WTC11 (cell line): ENCODE data around the gene CYP20A1. TPM values are rescaled to one million over a fixed set of nuclear protein-coding genes. Genes with fewer than 3 reads are reported as not detected.
"Not testable (repeated sequence)": the region's sequence is repeated elsewhere in the genome, so short reads cannot be mapped to it uniquely, and the experiment has no call there.

Source experiments
- ATAC-seq: fragments of 200-7000 bp; cut with Tn5 transposase; 2 replicates; pipeline ENCODE4 v1.10.0; 2021; ENCODE audit warnings: mild to moderate bottlenecking, moderate library complexity
- CTCF ChIA-PET: fragments of 300-600 bp; sonication (Branson Sonifier 250); formaldehyde crosslinking; loops from one replicate; lab custom pipeline; 2021; ENCODE audit warnings: antibody characterized with exemption; lab: Charles Lee
- POLR2A ChIA-PET: fragments of 350-600 bp; sonication (Branson Sonifier 250); formaldehyde crosslinking; loops from one replicate; lab custom pipeline; 2021; ENCODE audit warnings: antibody characterized with exemption; lab: Charles Lee
- DNase-seq: peaks from one replicate; pipeline ENCODE4 v3.0.0; 2021; ENCODE audit warnings: low spot score
- H3K27ac Mint-ChIP-seq: 2 replicates; pipeline ENCODE4 v1.8.0; 2021; ENCODE audit warnings: mixed read lengths
- H3K27me3 Mint-ChIP-seq: 2 replicates; pipeline ENCODE4 v1.8.0; 2021; ENCODE audit warnings: low read depth, mild to moderate bottlenecking, moderate library complexity, mixed read lengths
- H3K36me3 Mint-ChIP-seq: 2 replicates; pipeline ENCODE4 v1.8.0; 2021; ENCODE audit warnings: mixed read lengths
- H3K4me1 Mint-ChIP-seq: 2 replicates; pipeline ENCODE4 v1.8.0; 2022; ENCODE audit warnings: mixed read lengths
- H3K4me3 Mint-ChIP-seq: 2 replicates; pipeline ENCODE4 v1.8.0; 2021; ENCODE audit warnings: mild to moderate bottlenecking, moderate library complexity, mixed read lengths
- H3K9me3 Mint-ChIP-seq: 2 replicates; pipeline ENCODE4 v1.8.0; 2021; ENCODE audit warnings: mixed read lengths
- CTCF ChIP-seq: fragments of 200-600 bp; IDR thresholded peaks from 2 replicates; pipeline ENCODE4 v1.8.0; 2022; ENCODE audit warnings: antibody characterized with exemption
- E2F4 ChIP-seq: sonication (generic); formaldehyde crosslinking; IDR thresholded peaks from 2 replicates; pipeline ENCODE4 v1.8.1; 2022; ENCODE audit warnings: low read depth, mild to moderate bottlenecking, moderate library complexity, missing genetic modification reagents, borderline replicate concordance
- ELF4 ChIP-seq: sonication (generic); formaldehyde crosslinking; IDR thresholded peaks from 2 replicates; pipeline ENCODE4 v1.8.1; 2022; ENCODE audit warnings: low read depth, mild to moderate bottlenecking, moderate library complexity, missing genetic modification reagents
- ERG ChIP-seq: fragments of 250-450 bp; sonication (Bioruptor Pico); IDR thresholded peaks from 2 replicates; pipeline ENCODE4 v1.8.0; 2021; ENCODE audit warnings: mild to moderate bottlenecking
- JUN ChIP-seq: sonication (generic); formaldehyde crosslinking; IDR thresholded peaks from 2 replicates; pipeline ENCODE4 v1.8.0; 2023; ENCODE audit warnings: mild to moderate bottlenecking, missing genetic modification reagents
- KAT7 ChIP-seq: sonication (generic); formaldehyde crosslinking; IDR thresholded peaks from 2 replicates; pipeline ENCODE4 v1.8.1; 2023; ENCODE audit warnings: missing genetic modification reagents, mild to moderate bottlenecking, borderline replicate concordance
- MXD4 ChIP-seq: fragments of 250-450 bp; sonication (Bioruptor Pico); IDR thresholded peaks from 2 replicates; pipeline ENCODE4 v1.8.0; 2021; ENCODE audit warnings: mild to moderate bottlenecking, moderate library complexity, borderline replicate concordance
- NFATC4 ChIP-seq: fragments of 250-450 bp; sonication (Bioruptor Pico); IDR thresholded peaks from 2 replicates; pipeline ENCODE4 v1.9.0; 2021; ENCODE audit warnings: mild to moderate bottlenecking
- RELA ChIP-seq: sonication (generic); formaldehyde crosslinking; IDR thresholded peaks from 2 replicates; pipeline ENCODE4 v1.8.1; 2022; ENCODE audit warnings: missing genetic modification reagents, mild to moderate bottlenecking, borderline replicate concordance
- SOX15 ChIP-seq: fragments of 250-450 bp; sonication (Bioruptor Pico); IDR thresholded peaks from 2 replicates; pipeline ENCODE4 v1.9.0; 2021; ENCODE audit warnings: mild to moderate bottlenecking
- USF1 ChIP-seq: sonication (generic); formaldehyde crosslinking; IDR thresholded peaks from 2 replicates; pipeline ENCODE4 v1.8.0; 2022; ENCODE audit warnings: mild to moderate bottlenecking, missing genetic modification reagents
- ZMAT4 ChIP-seq: fragments of 250-450 bp; sonication (Bioruptor Pico); IDR thresholded peaks from 2 replicates; pipeline ENCODE4 v1.9.0; 2021; ENCODE audit warnings: mild to moderate bottlenecking
- ZNF232 ChIP-seq: sonication (generic); formaldehyde crosslinking; IDR thresholded peaks from 2 replicates; pipeline ENCODE4 v1.8.0; 2022; ENCODE audit warnings: mild to moderate bottlenecking, missing genetic modification reagents
- total RNA-seq: library from RNA; stranded (reverse); gene quantifications from 3 replicates; pipeline ENCODE4 v1.2.3, GENCODE V29; 2021
- TF ChIP-seq, protein P1 (sequence below): sonication (generic); formaldehyde crosslinking; IDR thresholded peaks from 2 replicates; pipeline ENCODE4 v1.8.0; 2023; ENCODE audit warnings: missing genetic modification reagents, mild to moderate bottlenecking, borderline replicate concordance

The CYP20A1 gene
- total RNA-seq, 1 experiment from 2014 or later: 13.5 TPM

- Mint-ChIP-seq H3K4me1 (peaks cover 2% of the 10 kb centered on the region; the same call in 1 of the 2 replicates), H3K9me3 (peaks cover 14% of the 10 kb centered on the region)
- TF ChIP-seq CTCF: peak; percentile 84
- no peak for TF ChIP-seq KAT7 (CRISPR knock-in tag)
- TF ChIP-seq, all 79 proteins: peak for 1
- Mint-ChIP-seq H3K27me3 (no peaks in the 10 kb centered on the region), H3K27ac (no peak overlapping the region), H3K4me3 (no peak overlapping the region), H3K36me3 (peaks cover 7% of the 10 kb centered on the region; the same call in 1 of the 2 replicates)
- DNase-seq (peak; percentile 23), ATAC-seq (peak; percentile 88)
- ChIA-PET POLR2A (no interaction called here), CTCF (interaction anchor here (0.5 to 2.3 kb wide), 6 partner anchors 13 to 590 kb away, joined by 3 to 14 read pairs (median 4); partner anchors contain the start of gene CYP20A1)
Measured at GRCh38 chr2:203225423-203226039, 13.3 kb upstream of the CYP20A1 start.

DNA sequence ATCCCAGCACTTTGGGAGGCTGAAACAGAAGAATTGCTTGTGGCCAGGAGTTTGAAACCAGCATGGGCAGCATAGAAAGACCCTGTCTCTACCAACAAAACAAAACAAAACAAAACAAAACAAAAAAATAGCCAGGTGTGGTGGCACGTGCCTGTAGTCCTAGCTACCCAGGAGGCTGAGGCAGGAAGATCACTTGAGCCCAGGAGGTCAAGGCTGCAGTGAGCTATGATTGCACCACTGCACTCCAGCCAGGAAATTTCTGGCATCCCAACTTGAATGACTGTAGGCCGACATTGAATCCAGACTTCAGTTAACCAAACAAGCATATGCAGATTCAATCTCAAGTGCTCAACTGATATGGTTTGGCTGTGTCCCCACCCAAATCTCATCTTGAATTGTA is 9.1 kb upstream of the CYP20A1 start:
- H3K4me1 Mint-ChIP-seq, DNase-seq, ATAC-seq, H3K36me3 Mint-ChIP-seq, POLR2A ChIA-PET, H3K27me3 Mint-ChIP-seq, H3K27ac Mint-ChIP-seq, H3K4me3 Mint-ChIP-seq, CTCF ChIA-PET: not testable (repeated sequence)
- peaks cover 24% of the 10 kb centered on the region for H3K9me3 Mint-ChIP-seq

DNA sequence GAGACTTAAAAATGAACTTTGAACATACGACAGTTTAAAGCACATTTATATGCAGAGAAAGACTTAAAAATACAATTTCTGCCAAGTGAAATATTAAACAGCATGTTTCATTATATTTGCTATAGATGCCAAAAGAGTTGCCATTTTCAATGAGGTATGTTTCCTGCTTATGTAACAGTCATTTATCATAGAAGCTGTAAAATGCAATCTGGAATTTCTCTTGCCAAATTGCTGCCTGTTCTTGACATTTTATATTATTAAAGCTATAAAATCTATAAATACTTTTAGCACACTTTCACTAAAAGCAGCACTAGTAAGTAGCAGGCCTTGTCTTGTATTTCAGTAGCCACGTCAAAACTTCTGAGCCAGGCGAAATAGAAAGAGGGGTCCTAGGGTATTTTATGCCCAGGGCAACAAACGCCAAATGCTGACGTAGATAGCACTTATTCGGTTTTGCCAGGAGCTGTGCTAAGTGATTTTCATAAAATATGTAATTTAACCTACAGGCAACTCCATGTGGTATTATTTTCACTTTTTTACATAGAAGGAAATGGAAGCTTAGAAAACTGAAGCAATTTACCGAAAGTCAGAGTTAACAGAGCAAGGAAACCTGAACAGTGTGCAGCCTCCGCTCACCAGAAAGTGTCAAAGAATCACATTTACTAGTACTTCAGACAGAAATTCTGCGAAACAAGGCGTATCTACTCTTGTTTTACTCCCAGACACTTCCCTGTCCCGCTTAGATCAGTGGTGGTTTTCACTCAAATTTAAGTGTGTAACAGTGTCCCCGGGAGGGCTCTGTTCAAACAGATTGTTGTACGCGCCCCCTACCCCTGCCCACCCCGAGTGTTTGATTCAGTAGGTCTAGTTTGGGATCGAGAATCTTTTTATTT is 1.2 kb upstream of the CYP20A1 start:
- POLR2A ChIA-PET: interaction anchor here (0.6 kb wide), 1 partner anchor 444 kb away, joined by 3 read pairs; no protein-coding TSS in a partner anchor
- H3K4me3 Mint-ChIP-seq: peak overlapping the region; percentile 96
- peaks cover 9% of the 10 kb centered on the region for H3K4me1 Mint-ChIP-seq
- DNase-seq (no peak), ATAC-seq (no peak)
- no peaks in the 10 kb centered on the region for H3K27me3 Mint-ChIP-seq
- TF ChIP-seq USF1 (CRISPR knock-in tag): no peak
- no peak for TF ChIP-seq ZMAT4 (CRISPR knock-in tag)
- TF ChIP-seq NFATC4 (CRISPR knock-in tag): no peak
- TF ChIP-seq ERG (CRISPR knock-in tag): no peak
- TF ChIP-seq ELF4 (CRISPR knock-in tag): no peak
- TF ChIP-seq, protein P1, sequence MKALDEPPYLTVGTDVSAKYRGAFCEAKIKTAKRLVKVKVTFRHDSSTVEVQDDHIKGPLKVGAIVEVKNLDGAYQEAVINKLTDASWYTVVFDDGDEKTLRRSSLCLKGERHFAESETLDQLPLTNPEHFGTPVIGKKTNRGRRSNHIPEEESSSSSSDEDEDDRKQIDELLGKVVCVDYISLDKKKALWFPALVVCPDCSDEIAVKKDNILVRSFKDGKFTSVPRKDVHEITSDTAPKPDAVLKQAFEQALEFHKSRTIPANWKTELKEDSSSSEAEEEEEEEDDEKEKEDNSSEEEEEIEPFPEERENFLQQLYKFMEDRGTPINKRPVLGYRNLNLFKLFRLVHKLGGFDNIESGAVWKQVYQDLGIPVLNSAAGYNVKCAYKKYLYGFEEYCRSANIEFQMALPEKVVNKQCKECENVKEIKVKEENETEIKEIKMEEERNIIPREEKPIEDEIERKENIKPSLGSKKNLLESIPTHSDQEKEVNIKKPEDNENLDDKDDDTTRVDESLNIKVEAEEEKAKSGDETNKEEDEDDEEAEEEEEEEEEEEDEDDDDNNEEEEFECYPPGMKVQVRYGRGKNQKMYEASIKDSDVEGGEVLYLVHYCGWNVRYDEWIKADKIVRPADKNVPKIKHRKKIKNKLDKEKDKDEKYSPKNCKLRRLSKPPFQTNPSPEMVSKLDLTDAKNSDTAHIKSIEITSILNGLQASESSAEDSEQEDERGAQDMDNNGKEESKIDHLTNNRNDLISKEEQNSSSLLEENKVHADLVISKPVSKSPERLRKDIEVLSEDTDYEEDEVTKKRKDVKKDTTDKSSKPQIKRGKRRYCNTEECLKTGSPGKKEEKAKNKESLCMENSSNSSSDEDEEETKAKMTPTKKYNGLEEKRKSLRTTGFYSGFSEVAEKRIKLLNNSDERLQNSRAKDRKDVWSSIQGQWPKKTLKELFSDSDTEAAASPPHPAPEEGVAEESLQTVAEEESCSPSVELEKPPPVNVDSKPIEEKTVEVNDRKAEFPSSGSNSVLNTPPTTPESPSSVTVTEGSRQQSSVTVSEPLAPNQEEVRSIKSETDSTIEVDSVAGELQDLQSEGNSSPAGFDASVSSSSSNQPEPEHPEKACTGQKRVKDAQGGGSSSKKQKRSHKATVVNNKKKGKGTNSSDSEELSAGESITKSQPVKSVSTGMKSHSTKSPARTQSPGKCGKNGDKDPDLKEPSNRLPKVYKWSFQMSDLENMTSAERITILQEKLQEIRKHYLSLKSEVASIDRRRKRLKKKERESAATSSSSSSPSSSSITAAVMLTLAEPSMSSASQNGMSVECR (CRISPR knock-in tag): no peak
- no peak for TF ChIP-seq JUN
- no peak for TF ChIP-seq RELA
- TF ChIP-seq SOX15 (CRISPR knock-in tag): no peak
- no peak for TF ChIP-seq E2F4 (CRISPR knock-in tag)
- TF ChIP-seq ZNF232 (CRISPR knock-in tag): no peak
- no peak for TF ChIP-seq MXD4 (CRISPR knock-in tag)
- peaks cover 4% of the 10 kb centered on the region for H3K36me3 Mint-ChIP-seq
- H3K9me3 Mint-ChIP-seq: no peaks in the 10 kb centered on the region
- CTCF ChIA-PET: interaction anchor here (0.7 to 2.0 kb wide), 3 partner anchors 10 to 217 kb away, joined by 3 to 14 read pairs (median 4); no protein-coding TSS in a partner anchor
- H3K27ac Mint-ChIP-seq: peak overlapping the region; percentile 36; the same call in 1 of the 2 replicates
